HUDEP-2 (cell line): ENCODE measurements around the gene MEIS2.
A peak's percentile ranks its signal among the peaks of the same experiment; 100 is the strongest.

Source experiments
- DNase-seq, 76 experiments: peaks; one replicate each; lab custom pipeline; 2025; ENCODE audit not compliant: unreplicated experiment in 76 of 76; lab: John Stamatoyannopoulos, UW

MEIS2 gene

GRCh38 chr15:37099319-37100108 is 835 bp downstream of the MEIS2 start:
- peak in 44 of 76 experiments; percentile 2 to 64 (median 28) for DNase-seq

DNA sequence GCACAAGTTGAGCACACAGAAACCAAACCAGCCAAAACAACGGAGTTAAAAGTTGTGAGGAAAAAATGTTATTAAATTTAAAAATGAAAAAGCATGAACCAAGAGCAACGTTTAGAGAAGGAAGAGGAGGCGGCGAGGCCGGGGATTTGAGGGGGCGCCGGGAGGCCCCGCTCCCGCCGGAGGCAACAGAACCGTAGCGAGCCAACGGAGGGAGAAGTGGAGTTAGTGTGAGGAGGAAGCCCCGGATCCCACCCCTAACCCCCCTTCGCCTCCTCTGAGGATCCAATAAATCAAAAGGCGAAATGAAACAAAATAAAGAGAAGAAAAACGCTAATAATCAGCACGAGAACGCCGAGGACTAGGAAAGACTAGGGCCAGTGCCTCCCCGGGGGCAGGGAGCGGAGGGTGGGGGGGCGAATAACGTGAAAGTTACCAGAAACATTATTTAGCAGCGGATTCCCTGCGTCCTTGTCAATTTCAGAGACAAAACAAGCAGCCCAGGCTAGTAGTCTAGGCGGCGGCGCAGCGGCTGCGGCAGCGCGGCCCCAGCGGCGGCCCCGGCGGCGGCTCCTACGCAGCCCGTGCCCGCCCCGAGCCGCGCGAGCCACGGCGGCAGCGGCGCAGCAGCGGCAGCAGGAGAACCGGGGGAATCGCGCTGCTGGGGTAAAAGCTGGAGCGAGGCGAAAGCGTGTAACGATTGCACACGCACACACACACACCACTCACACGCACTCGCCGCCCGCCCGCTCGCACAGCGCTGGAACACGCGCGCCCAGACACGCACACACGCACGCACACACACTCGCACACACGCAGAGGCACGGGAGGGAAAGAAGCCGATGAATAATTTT is 1.7 kb downstream of the MEIS2 start:
- peak in 26 of 76 experiments; percentile 5 to 54 (median 28) for DNase-seq

GRCh38 chr15:37097144-37097919 is 3.0 kb downstream of the MEIS2 start:
- no peak for DNase-seq

DNA sequence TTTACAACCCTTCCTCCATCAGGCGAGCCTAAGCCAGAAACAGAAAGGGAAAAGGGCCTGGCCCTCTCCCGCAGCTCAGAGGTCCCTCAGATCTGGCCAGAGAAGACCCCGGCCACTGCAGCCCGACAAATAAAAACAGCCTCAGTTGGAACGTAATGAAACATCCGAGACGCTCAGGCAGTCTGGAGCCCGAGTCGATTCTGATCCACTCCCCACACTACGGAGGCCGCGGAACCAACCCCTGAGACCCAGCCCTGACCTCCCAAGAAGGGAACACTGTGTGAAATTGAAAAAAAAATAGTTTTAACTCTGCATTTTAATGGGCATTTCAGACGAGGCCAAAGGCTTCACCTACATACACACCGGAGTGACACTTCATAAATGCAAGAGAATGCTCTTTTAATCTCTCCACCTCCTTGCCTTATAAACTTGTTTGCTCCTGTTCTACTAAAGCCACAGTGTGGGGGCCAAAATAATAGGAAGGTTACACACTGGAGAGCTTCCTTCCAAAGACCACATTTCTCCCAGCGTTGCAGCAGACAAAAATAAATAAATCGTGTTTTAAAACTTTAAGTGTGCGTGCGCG is 3.7 kb downstream of the MEIS2 start:
- DNase-seq = no peak

GRCh38 chr15:37095770-37096557 is 4.4 kb downstream of the MEIS2 start:
- DNase-seq = no peak

- DNase-seq = no peak
Observed at GRCh38 chr15:37094915-37095711, 5.2 kb downstream of the MEIS2 start.

- DNase-seq = no peak
Observed at GRCh38 chr15:37094333-37094914, 5.9 kb downstream of the MEIS2 start.

GRCh38 chr15:37093480-37094332 is 6.6 kb downstream of the MEIS2 start:
- DNase-seq = no peak

DNA sequence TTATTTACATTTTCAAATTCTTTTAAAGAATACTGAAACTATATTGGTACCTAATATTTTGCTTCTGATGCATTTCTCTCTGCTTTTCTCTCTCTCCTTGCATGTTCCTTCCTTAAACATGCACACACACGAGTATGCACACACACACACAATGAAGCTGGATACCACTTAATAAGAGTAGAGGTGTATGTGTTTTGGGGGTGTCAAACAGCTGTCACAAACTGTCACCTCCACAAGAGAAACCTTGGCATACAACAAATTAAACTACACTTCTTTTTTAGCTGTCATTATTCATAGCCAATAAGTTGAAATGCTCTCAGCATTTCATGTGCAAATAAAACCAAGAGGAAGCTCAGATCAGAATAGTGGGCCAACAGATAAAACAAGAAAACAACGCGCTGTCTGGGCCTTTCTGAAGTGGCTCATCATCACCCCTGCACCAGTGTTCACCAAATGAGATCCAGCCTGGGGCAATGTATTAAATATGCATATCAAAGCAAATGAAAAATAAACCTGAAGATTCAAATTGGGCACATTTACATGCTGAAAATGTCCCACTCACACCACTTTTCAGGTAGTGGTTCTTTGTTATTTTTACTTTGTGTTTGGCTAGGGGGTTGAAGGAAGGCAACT is 9.7 kb downstream of the MEIS2 start:
- DNase-seq = no peak

GRCh38 chr15:37088436-37088835 is 11.9 kb downstream of the MEIS2 start:
- no peak for DNase-seq

DNA sequence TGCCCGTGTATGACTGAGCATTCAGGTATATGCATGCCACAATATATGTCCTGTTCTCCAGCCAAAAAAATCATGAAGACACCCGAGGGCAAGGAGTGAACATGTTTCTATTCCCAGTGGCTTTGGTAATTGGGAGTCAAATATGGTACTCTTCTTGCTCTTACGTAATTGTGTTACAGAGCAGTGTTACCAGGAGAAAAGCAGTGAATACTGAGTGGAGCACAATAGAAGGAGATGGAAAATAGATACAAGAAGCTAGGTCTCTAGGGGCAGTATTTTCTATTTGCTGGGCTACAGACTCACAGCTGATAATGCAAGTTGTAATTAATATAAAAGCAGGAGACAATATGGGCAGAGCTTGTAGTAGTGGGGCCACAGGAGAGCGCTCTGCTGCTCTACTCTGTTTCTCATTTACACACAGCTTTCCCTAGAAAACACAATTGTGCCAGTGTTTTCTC is 13.2 kb downstream of the MEIS2 start:
- no peak for DNase-seq

- DNase-seq = no peak
Observed at GRCh38 chr15:37086521-37086920, 13.8 kb downstream of the MEIS2 start.

GRCh38 chr15:37086120-37086519 is 14.2 kb downstream of the MEIS2 start:
- DNase-seq = no peak

DNA sequence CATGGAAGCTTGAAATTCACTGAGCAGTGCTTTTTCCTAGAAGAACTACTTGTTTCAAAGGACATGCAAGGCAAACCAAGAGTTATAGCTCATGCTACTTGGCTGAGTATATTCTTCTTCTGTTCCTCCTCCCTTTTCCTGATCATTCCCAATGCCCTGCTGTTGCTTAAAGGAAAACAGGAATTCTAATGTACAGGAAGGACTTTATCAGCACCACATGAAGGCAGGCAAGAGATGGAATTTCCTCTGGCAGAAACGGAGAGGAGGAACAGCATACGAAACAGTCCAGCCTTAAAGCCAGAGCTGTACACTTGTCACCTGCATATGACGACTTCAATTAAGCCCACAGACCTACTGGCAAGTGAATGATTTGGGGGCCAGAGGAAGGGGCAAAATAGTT is 15.7 kb downstream of the MEIS2 start:
- DNase-seq = no peak

GRCh38 chr15:37083610-37084009 is 16.7 kb downstream of the MEIS2 start:
- no peak for DNase-seq

- DNase-seq = no peak
Observed at GRCh38 chr15:37081983-37082382, 18.4 kb downstream of the MEIS2 start.

DNA sequence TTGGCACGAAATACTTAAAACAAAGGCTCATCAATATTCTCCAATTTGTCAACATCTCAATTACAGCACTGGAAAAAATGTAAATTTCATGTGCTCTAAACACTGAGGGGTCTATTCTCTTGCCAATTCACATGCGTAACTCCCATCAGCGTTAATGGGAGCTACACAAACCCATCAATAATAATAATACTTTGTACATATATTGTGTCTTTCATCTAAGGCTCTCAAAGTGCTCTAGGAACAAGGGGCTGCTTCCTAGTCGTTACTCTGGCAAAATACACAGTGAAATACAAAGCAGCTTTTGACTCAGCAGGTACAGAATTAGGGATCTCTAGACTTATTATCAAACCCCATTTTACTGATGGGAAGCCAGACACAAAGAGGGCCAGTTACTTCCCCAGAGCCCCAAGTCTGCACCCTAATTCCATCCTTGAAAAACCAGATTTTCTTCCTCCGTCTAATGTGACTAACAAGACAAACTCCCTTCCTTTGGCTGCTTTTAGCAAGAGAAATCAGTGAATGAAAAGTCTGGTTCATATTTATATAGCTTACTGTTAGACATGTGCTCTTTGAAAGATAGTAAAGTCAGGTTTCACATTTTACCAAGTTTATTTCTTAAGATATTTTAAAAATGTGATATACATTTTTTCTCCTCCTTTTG is 20.0 kb downstream of the MEIS2 start:
- no peak for DNase-seq
